Activated CD4-positive, CD25-positive, alpha-beta regulatory T cell treated with anti-CD3 and anti-CD28 coated beads, Interleukin-2, amount 50 U/mL, for 16 hours (primary cell): ENCODE measurements around the gene FBLN1.
"Not testable (repeated sequence)": the region's sequence is repeated elsewhere in the genome, so short reads cannot be mapped to it uniquely, and the experiment has no call there.

ENCODE experiments used
- DNase-seq: peaks from one replicate; pipeline ENCODE4 v3.0.0-alpha.2; 2020; ENCODE audit warnings: low read depth, low spot score

The FBLN1 gene

GRCh38 chr22:45547016-45547345 is 44.3 kb downstream of the FBLN1 start:
- no peak for DNase-seq

- DNase-seq, result no peak
Observed at GRCh38 chr22:45547731-45548130, 45.0 kb downstream of the FBLN1 start.

GRCh38 chr22:45548247-45548840 is 45.7 kb downstream of the FBLN1 start:
- no peak for DNase-seq

- DNase-seq, result no peak
Observed at GRCh38 chr22:45548991-45549761, 46.5 kb downstream of the FBLN1 start.

GRCh38 chr22:45549762-45550378 is 47.2 kb downstream of the FBLN1 start:
- no peak for DNase-seq

- DNase-seq, result no peak
Observed at GRCh38 chr22:45550416-45550815, 47.7 kb downstream of the FBLN1 start.

- no peak for DNase-seq
Observed at GRCh38 chr22:45550891-45551290, 48.2 kb downstream of the FBLN1 start.

GRCh38 chr22:45551310-45552016 is 48.8 kb downstream of the FBLN1 start:
- no peak for DNase-seq

GRCh38 chr22:45552017-45552411 is 49.3 kb downstream of the FBLN1 start:
- no peak for DNase-seq

- DNase-seq, result no peak
Observed at GRCh38 chr22:45552580-45553350, 50.1 kb downstream of the FBLN1 start.

- DNase-seq, result no peak
Observed at GRCh38 chr22:45553351-45554039, 50.8 kb downstream of the FBLN1 start.

- no peak for DNase-seq
Observed at GRCh38 chr22:45554040-45554406, 51.3 kb downstream of the FBLN1 start.

- no peak for DNase-seq
Observed at GRCh38 chr22:45554861-45555260, 52.2 kb downstream of the FBLN1 start.

- not testable (repeated sequence) for DNase-seq
Observed at GRCh38 chr22:45557926-45558325, 55.2 kb downstream of the FBLN1 start.

- not testable (repeated sequence) for DNase-seq
Observed at GRCh38 chr22:45560092-45560491, 57.4 kb downstream of the FBLN1 start.

GRCh38 chr22:45560761-45561160 is 58.1 kb downstream of the FBLN1 start:
- DNase-seq, result not testable (repeated sequence)

- DNase-seq, result no peak
Observed at GRCh38 chr22:45562102-45562501, 59.4 kb downstream of the FBLN1 start.

GRCh38 chr22:45562537-45563361 is 60.1 kb downstream of the FBLN1 start:
- DNase-seq, result no peak

- DNase-seq, result no peak
Observed at GRCh38 chr22:45563362-45564040, 60.8 kb downstream of the FBLN1 start.
